Mesenchymal stem cell (in vitro differentiated cells and primary cell): ENCODE measurements around the gene FAM180B.
"Not testable (repeated sequence)": the region's sequence is repeated elsewhere in the genome, so short reads cannot be mapped to it uniquely, and the experiment has no call there.

ENCODE experiments used
- DNase-seq: peaks from one replicate; pipeline ENCODE4 v3.0.0-alpha.2; 2013
- H2AFZ ChIP-seq: one replicate; pipeline ENCODE4 v1.6.1; 2013; ENCODE audit warnings: low read depth, mild to moderate bottlenecking, control low read depth, inconsistent platforms, low read length, moderate library complexity
- H2AK5ac ChIP-seq: 2 replicates; pipeline ENCODE4 v1.6.1; 2013; ENCODE audit warnings: low read length, moderate library complexity, mild to moderate bottlenecking, inconsistent platforms; ENCODE audit not compliant: severe bottlenecking
- H2BK120ac ChIP-seq: one replicate; pipeline ENCODE4 v1.6.1; 2013; ENCODE audit warnings: low read depth, mild to moderate bottlenecking, inconsistent platforms, low read length, moderate library complexity
- H2BK12ac ChIP-seq, 2 experiments: one replicate each; pipeline ENCODE4 v1.6.1; 2013; ENCODE audit warnings: inconsistent platforms in 2 of 2, low read length in 2 of 2, mild to moderate bottlenecking in 2 of 2, moderate library complexity in 2 of 2, control low read depth in 1 of 2
- H2BK15ac ChIP-seq: one replicate; pipeline ENCODE4 v1.6.1; 2013; ENCODE audit warnings: mild to moderate bottlenecking, low read depth, inconsistent platforms; ENCODE audit not compliant: poor library complexity, severe bottlenecking
- H2BK5ac ChIP-seq: 2 replicates; pipeline ENCODE4 v1.6.1; 2013; ENCODE audit warnings: low read depth, mild to moderate bottlenecking, low read length, control low read depth, inconsistent platforms; ENCODE audit not compliant: poor library complexity, severe bottlenecking
- H3K14ac ChIP-seq, 2 experiments: one replicate each; pipeline ENCODE4 v1.6.1; 2013; ENCODE audit warnings: inconsistent platforms in 2 of 2, low read length in 2 of 2, control low read depth in 1 of 2, mild to moderate bottlenecking in 1 of 2, moderate library complexity in 1 of 2
- H3K18ac ChIP-seq, 2 experiments: one replicate each; pipeline ENCODE4 v1.6.1; 2013; ENCODE audit warnings: inconsistent platforms in 2 of 2, low read length in 2 of 2, control low read depth in 1 of 2, low read depth in 1 of 2, mild to moderate bottlenecking in 1 of 2
- H3K23ac ChIP-seq, 2 experiments: one replicate each; pipeline ENCODE4 v1.6.1; 2013; ENCODE audit warnings: inconsistent platforms in 2 of 2, low read length in 2 of 2, mild to moderate bottlenecking in 2 of 2, moderate library complexity in 2 of 2, control low read depth in 1 of 2
- H3K27ac ChIP-seq: 2 replicates; pipeline ENCODE4 v1.5.1; 2013; ENCODE audit warnings: mild to moderate bottlenecking, moderate library complexity, low read length, control low read depth, inconsistent platforms; ENCODE audit not compliant: poor library complexity, severe bottlenecking
- H3K27me3 ChIP-seq, 2 experiments: 2 replicates each; pipeline versions ENCODE4 v1.6.1 to v1.7.0; 2013; ENCODE audit warnings: low read length in 2 of 2, mild to moderate bottlenecking in 2 of 2, moderate library complexity in 2 of 2, control low read depth in 1 of 2, inconsistent platforms in 1 of 2; ENCODE audit not compliant: control insufficient read depth in 1 of 2, insufficient read depth in 1 of 2
- H3K36me3 ChIP-seq, 2 experiments: 2 replicates each; pipeline versions ENCODE4 v1.6.1 to v1.7.0; 2013; ENCODE audit warnings: low read length in 2 of 2, control low read depth in 1 of 2, inconsistent platforms in 1 of 2, low read depth in 1 of 2, mild to moderate bottlenecking in 1 of 2; ENCODE audit not compliant: insufficient read depth in 2 of 2, control insufficient read depth in 1 of 2
- H3K4ac ChIP-seq, 2 experiments: one replicate each; pipeline ENCODE4 v1.6.1; 2013; ENCODE audit warnings: inconsistent platforms in 2 of 2, low read length in 2 of 2, mild to moderate bottlenecking in 2 of 2, moderate library complexity in 2 of 2, control low read depth in 1 of 2, low read depth in 1 of 2
- H3K4me1 ChIP-seq: 2 replicates; pipeline ENCODE4 v1.6.1; 2013; ENCODE audit warnings: low read depth, low read length, control low read depth; ENCODE audit not compliant: control insufficient read depth, insufficient read depth
- H3K4me2 ChIP-seq: 2 replicates; pipeline ENCODE4 v1.6.1; 2013; ENCODE audit warnings: low read length, mild to moderate bottlenecking, inconsistent platforms; ENCODE audit not compliant: poor library complexity, severe bottlenecking
- H3K4me3 ChIP-seq, 2 experiments: 2 replicates each; pipeline versions ENCODE4 v1.5.1 to v1.7.0; 2013; ENCODE audit warnings: low read length in 2 of 2, mild to moderate bottlenecking in 2 of 2, control low read depth in 1 of 2, low read depth in 1 of 2; ENCODE audit not compliant: insufficient read depth in 1 of 2
- H3K79me1 ChIP-seq: replicated peaks from 2 replicates; pipeline ENCODE4 v1.6.1; 2013; ENCODE audit warnings: mild to moderate bottlenecking, control low read depth, low read length, inconsistent platforms; ENCODE audit not compliant: poor library complexity, severe bottlenecking
- H3K9ac ChIP-seq: 2 replicates; pipeline ENCODE4 v1.7.0; 2013; ENCODE audit warnings: mild to moderate bottlenecking, low read length, moderate library complexity
- H3K9me3 ChIP-seq: 2 replicates; pipeline ENCODE4 v1.7.0; 2013; ENCODE audit warnings: mild to moderate bottlenecking, low read length; ENCODE audit not compliant: control insufficient read depth
- H4K8ac ChIP-seq: one replicate; pipeline ENCODE4 v1.6.1; 2013; ENCODE audit warnings: inconsistent platforms, mild to moderate bottlenecking, low read length, moderate library complexity
- H4K91ac ChIP-seq: one replicate; pipeline ENCODE4 v1.6.1; 2013; ENCODE audit warnings: mild to moderate bottlenecking, low read length, inconsistent platforms
- WGBS: methylation state at CpG from one replicate; pipeline ENCODE4 v1.1.7; 2013; ENCODE audit warnings: mixed read lengths; 5-methylcytosine and 5-hydroxymethylcytosine counted together

The FAM180B gene

DNA sequence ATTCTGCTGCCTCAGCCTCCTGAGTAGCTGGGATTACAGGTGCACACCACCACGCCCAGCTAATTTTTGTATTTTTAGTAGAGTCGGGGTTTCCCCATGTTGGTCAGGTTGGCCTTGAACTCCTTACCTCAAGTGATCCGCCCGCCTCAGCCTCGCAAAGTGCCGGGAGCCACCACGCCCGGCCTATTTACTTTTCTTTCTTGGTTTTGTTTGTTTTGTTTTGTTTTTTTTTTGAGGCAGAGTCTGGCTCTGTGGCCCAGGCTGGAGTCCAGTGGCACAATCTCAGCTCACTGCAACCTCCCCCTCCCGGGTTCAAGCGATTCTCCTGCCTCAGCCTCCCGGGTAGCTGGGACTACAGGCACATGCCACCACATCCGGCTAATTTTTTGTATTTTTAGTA, 29.5 kb upstream of the FAM180B start:
- not testable (repeated sequence) for H3K27me3 ChIP-seq, H3K4me3 ChIP-seq, H3K4ac ChIP-seq, H2BK12ac ChIP-seq, H3K27ac ChIP-seq, H2BK120ac ChIP-seq, H3K4me1 ChIP-seq, H4K91ac ChIP-seq, H3K14ac ChIP-seq, H4K8ac ChIP-seq, H3K9me3 ChIP-seq, H3K18ac ChIP-seq, H3K9ac ChIP-seq, H3K79me1 ChIP-seq, H3K36me3 ChIP-seq, DNase-seq, H2BK5ac ChIP-seq, H2BK15ac ChIP-seq, H2AK5ac ChIP-seq, H2AFZ ChIP-seq, H3K23ac ChIP-seq, H3K4me2 ChIP-seq
- 96% methylated on average over 10 of the region's 12 CpGs for WGBS

DNA sequence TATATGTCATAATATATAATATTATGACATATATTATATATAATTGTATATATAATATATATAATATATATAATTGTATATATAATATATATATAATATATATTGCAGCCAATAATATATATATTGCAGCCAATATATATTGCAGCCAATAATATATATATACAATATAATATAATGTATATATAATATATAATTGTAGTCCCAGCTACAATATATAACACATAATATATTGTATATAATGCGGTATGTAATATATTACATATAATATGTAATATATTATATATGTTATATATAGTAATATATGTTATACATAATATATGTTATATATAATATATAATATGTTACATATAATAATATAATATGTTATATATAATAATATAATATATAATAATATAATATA, 27.8 kb upstream of the FAM180B start:
- Histone ChIP-seq H2BK12ac (no peak overlapping the region), H4K8ac (no peak overlapping the region), H3K18ac (no peak overlapping the region), H3K27me3 (no peaks in the 10 kb centered on the region), H3K23ac (no peak overlapping the region), H3K9ac (no peak overlapping the region), H2AFZ (no peak overlapping the region), H3K14ac (no peak overlapping the region), H3K9me3 (no peaks in the 10 kb centered on the region), H2AK5ac (no peak overlapping the region), H3K4me3 (no peak overlapping the region), H4K91ac (no peak overlapping the region), H3K4me1 (no peaks in the 10 kb centered on the region), H3K79me1 (peaks cover 2% of the 10 kb centered on the region), H3K27ac (no peak overlapping the region), H3K4ac (no peak overlapping the region), H2BK120ac (no peak overlapping the region), H3K4me2 (no peak overlapping the region), H2BK5ac (no peak overlapping the region), H3K36me3 (peaks cover 0 to 2% of the 10 kb centered on the region in 2 experiments), H2BK15ac (no peak overlapping the region)
- no CpG with 5 or more reads among the region's 1 CpG for WGBS
- no peak for DNase-seq

DNA sequence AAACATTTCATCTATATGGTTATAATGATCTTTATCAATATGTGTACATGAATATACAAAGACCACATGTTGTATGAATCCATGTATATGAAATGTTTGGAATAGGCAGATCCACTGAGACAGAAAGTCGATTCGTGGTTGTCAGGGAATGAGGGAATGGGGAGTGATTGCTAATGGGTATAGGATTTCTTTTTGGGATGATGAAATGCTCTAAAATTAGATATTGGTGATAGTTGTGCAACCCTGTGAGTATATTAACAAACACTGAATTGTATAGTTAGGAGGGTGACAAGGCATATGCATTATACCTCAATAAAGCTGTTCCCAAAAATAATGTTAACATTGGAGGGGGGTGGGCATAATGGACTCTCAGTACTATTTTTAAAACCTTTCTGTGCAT, 26.1 kb upstream of the FAM180B start:
- Histone ChIP-seq H3K14ac (no peak overlapping the region), H2BK15ac (no peak overlapping the region), H4K91ac (no peak overlapping the region), H3K23ac (no peak overlapping the region), H2BK12ac (peak overlapping the region in 1 of 2 experiments; percentile 54), H2AFZ (no peak overlapping the region), H2BK5ac (no peak overlapping the region), H3K27me3 (no peaks in the 10 kb centered on the region), H3K4me2 (no peak overlapping the region), H3K4me3 (no peak overlapping the region), H3K79me1 (peaks cover 5% of the 10 kb centered on the region), H3K9ac (peak overlapping the region; percentile 26), H3K9me3 (no peaks in the 10 kb centered on the region), H3K4me1 (peaks cover 5% of the 10 kb centered on the region), H2BK120ac (no peak overlapping the region), H2AK5ac (no peak overlapping the region), H3K36me3 (no peaks in the 10 kb centered on the region), H3K4ac (no peak overlapping the region), H4K8ac (no peak overlapping the region), H3K27ac (no peak overlapping the region), H3K18ac (no peak overlapping the region)
- WGBS = 98% methylated on average over 2 of the region's 2 CpGs
- DNase-seq = no peak

DNA sequence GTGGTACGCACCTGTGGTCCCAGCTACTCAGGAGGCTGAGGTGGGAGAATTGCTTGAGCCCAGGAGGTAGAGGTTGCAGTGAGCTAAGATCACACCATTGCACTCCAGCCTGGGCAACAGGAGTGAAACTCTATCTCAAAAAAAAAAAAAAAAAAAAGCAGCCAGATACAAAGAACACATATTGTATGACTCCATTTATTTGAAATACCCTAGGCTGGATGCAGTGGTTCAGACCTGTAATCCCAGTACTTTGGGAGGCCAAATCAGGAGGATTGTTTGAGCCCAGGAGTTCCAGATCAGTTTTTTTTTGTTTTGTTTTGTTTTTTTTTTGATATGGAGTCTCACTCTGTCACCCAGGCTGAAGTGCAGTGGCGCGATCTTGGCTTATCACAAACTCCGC, 24.1 kb upstream of the FAM180B start:
- not testable (repeated sequence) for H3K79me1 ChIP-seq, H3K4me2 ChIP-seq, H2AK5ac ChIP-seq, H3K9me3 ChIP-seq, H3K14ac ChIP-seq, H2AFZ ChIP-seq, H4K91ac ChIP-seq, H2BK12ac ChIP-seq, H3K18ac ChIP-seq, H3K4me1 ChIP-seq, H3K4me3 ChIP-seq, DNase-seq, H2BK15ac ChIP-seq, H2BK120ac ChIP-seq, H3K4ac ChIP-seq, H3K27ac ChIP-seq, H3K27me3 ChIP-seq, H3K23ac ChIP-seq, H4K8ac ChIP-seq, H2BK5ac ChIP-seq, H3K36me3 ChIP-seq, H3K9ac ChIP-seq
- WGBS = 100% methylated on average over 3 of the region's 4 CpGs
